Astrocyte of the cerebellum (primary cell): ENCODE data around the gene DLG3.

Experiments used
- DNase-seq: peaks from one replicate; pipeline ENCODE4 v3.0.0-alpha.2; 2011; ENCODE audit warnings: low read depth
- H3K4me3 ChIP-seq: 2 replicates; pipeline ENCODE4 v1.5.1; 2011; ENCODE audit warnings: mild to moderate bottlenecking, low read depth, low read length, moderate library complexity
- CTCF ChIP-seq: IDR thresholded peaks from 2 replicates; pipeline ENCODE4 v1.5.1; 2012; ENCODE audit warnings: low read length, low read depth, moderate library complexity, mild to moderate bottlenecking; ENCODE audit errors: missing control alignments
- in situ Hi-C: cut with HindIII; loops from 2 replicates; pipeline ENCODE4 v1.10.0; 2017; ENCODE audit warnings: low sequenced_read_pairs

The DLG3 gene

GRCh38 chrX:70470850-70471289, 26.2 kb downstream of the DLG3 start:
- peak; percentile 49 for DNase-seq
- no peak for TF ChIP-seq CTCF
- in situ Hi-C loops, result no loop called here
- H3K4me3 ChIP-seq, result no peak overlapping the region

- no peak for TF ChIP-seq CTCF
- in situ Hi-C loops, result no loop called here
- DNase-seq, result no peak
- H3K4me3 ChIP-seq, result no peak overlapping the region
Observed at GRCh38 chrX:70476166-70476933, 31.7 kb downstream of the DLG3 start.

DNA sequence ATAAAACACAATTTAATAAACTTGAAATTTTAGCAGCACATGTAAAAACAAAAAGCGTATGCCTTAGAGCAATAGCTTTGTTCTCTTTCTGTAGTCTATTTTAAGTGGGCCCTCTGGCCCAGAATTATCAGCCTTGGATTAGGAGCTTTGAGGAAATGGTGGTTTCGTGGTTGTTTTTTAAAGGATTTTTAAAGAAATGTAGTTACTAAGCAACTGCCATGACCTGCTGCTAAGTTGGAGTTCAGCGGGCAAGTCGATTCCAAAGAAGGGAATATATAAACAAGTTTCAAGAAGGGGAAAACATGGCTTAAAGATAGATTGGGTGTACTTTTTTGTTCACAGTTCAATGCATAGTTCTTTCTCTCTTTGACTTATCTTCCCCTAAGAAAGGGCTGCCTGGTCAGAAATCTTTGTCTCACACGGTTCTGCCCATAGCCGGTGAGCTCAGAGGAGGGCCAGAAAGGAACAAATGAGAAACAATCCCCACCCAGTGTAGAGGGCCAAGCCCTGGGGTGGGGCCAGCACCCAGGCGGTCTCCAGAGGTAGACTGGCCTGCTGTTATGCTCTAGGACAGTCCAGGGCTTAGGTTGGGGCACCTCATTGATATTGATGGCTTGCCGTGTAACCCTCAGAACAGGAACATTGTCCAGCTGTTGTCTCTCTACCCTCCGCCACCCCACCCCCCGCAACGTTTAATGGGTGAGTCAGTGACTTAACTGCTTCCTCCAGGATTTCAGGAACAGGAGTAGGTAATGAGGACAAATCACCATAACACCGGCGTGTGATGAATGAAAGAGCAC, 32.5 kb downstream of the DLG3 start:
- TF ChIP-seq CTCF, result no peak
- in situ Hi-C loops, result no loop called here
- H3K4me3 ChIP-seq, result no peak overlapping the region
- no peak for DNase-seq

DNA sequence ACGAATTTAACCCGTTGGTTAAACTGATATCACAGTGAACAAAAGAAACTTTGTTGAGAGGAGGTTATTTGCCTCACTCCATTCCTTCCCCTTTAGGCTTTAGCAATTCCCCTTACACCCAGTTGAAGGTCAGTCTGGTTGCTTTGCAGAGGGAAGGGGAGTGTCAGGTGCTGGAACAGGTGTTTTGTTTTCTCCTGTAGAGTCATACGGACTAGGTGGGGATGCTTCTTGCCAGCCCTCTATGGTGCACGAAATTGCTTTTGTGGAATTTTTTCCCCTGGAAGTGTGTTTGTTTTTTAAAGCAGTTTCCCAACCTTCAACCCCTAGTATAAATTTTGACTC, 33.1 kb downstream of the DLG3 start:
- in situ Hi-C loops, result no loop called here
- TF ChIP-seq CTCF, result no peak
- no peak overlapping the region for H3K4me3 ChIP-seq
- DNase-seq, result no peak

- no peak overlapping the region for H3K4me3 ChIP-seq
- TF ChIP-seq CTCF, result no peak
- no peak for DNase-seq
- in situ Hi-C loops, result no loop called here
Observed at GRCh38 chrX:70478526-70479245, 34.1 kb downstream of the DLG3 start.

GRCh38 chrX:70479247-70479921, 34.7 kb downstream of the DLG3 start:
- in situ Hi-C loops, result no loop called here
- H3K4me3 ChIP-seq, result no peak overlapping the region

More at GRCh38 chrX:70479247-70479921, 34.7 kb downstream of the DLG3 start:
- peak; percentile 38 for DNase-seq
- TF ChIP-seq CTCF, result no peak
